IPS DF 19.7 (cell line): ENCODE measurements around the gene TTC39A.
"Not testable (repeated sequence)": the region's sequence is repeated elsewhere in the genome, so short reads cannot be mapped to it uniquely, and the experiment has no call there.

Experiments
- DNase-seq: peaks from one replicate; pipeline ENCODE4 v3.0.0-alpha.2; 2013; ENCODE audit warnings: low read depth, low spot score

Gene TTC39A

DNA sequence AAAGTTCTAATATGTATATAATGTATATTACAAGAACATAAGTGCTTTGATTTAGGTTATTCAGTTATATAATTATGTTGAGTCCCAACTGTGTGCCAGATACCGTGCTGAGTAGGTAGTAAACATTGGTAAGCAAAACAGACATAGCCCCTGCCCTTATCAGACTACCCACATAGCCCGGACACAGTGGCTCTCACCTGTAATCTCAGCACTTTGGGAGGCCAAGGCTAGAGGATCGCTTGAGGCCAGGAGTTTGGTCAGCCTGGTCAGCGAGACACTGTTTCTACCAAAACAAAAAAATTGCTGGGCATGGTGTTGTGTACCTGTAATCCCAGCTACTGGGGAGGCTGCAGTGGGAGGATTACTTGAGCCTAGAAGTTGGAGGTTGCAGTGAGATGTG, 63.6 kb downstream of the TTC39A start:
- DNase-seq: no peak

DNA sequence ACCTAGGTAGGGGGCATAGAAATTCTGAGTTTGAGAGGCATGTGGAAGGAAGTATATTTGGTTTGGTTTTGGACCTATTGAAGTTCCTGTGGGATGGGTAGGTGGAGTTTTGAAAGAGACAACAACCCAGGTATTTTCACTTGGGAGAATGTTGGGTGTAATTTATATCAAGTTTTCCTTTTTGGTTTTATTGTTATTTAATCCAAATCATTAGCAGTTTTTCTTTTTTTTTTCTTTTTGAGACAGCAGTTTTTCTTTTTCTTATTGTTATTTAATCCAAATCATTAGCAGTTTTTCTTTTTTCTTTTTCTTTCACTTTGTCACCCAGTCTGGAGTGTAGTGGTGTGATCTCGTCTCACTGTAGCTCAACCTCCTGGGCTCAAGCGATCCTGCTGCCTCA, 64.2 kb downstream of the TTC39A start:
- DNase-seq: no peak

DNA sequence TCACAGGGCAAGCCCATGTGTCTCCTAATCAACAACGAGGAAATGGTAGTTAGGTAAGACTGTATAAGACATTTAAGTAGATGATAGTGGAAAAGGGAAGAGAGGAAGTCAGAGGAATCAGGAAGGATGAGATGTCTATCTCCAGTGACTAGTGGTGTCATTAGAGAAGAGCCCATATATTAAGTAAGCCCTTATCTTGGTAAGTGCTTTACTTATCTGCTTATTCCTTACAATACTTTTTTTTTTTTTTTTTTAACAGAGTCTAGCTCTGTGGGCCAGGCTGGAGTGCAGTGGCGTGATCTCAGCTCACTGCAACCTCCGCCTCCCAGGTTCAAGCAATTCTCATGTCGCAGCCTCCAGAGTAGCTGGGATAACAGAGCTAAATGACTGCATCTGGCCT, 64.7 kb downstream of the TTC39A start:
- no peak for DNase-seq

DNA sequence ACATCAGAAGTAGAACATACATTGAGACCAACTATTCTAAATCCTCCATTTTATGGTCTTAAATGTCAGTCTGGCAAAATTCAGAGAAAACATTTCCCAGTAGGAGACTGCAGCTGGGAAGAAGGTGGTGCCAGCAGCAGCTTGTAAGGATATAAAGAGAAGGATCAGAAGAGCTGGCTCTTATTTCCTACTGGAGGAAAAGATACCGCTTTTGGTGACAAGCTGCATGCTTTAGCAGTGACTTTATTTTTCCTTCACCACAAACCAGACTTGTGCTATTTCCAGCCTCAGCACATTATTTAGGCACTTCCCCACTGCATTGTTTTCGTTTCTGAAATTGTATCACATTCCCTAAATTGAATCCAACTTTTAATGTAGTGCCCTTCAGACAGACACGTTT, 65.9 kb downstream of the TTC39A start:
- no peak for DNase-seq

DNA sequence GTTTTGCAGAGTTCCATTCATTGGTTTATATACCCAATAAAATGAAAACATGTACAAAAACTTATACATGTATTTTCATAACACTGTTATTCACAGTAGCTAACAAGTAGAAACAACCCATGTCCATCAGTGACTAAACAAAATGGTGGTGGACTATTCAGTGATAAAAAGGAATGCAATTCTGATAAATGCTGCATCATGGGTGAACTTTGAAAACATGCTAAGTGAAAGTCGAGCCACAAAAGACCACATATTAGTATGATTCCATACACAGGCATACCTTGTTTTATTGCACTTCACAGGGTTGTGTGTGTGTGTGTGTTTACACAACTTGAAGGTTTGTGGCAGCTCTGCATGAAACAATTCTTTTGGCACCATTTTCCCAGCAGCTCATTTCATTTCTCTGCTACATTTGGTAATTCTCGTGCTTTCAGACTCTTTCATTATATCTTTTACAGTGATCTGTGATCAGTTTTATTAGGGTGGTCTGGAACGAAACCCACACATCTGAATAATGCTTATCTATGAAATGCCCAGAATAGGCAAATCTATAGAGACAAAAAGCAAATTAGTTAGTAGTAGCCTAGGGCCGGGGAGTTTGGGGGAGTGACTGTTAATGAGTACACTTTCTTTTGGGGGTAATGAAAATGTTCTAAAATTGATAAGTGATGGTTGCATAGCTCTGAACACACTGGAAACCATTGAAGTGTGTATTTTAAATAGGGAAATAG, 67.0 kb downstream of the TTC39A start:
- no peak for DNase-seq

DNA sequence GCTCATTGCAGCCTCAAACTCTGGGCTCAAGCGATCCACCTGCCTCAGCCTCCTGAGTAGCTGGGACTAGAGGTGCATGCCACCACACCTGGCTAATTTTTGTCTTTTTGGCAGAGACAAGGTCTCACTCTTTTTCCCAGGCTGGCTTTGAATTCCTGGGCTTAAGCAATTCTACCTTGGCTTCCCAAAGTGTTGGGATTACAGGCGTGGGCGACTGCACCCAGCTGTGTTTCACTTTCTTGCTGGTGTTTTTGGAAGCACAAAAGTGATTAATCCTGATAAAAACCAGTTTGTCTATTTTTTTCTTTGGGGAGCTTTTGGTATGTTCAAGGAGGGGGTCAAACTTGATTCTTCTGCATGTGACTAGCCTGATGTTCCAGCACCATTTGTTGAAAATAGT, 75.0 kb downstream of the TTC39A start:
- no peak for DNase-seq

DNA sequence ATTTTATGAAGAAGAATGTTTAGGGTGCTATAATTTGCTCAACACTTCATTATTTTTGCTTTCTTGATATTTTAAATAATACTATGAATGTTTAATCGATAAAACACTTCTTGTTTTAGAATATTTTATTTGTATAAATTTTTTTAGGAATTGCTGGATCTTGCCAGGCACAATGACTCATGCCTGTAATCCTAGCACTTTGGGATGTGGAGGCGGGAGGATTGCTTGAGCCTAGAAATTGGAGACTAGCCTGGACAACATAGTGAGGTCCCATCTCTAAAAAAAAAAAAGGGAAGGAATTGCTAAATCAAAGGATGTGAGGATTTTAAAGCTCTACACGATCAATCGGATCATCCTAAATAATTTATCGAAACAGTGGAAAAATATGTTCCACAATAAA, 76.7 kb downstream of the TTC39A start:
- no peak for DNase-seq

DNA sequence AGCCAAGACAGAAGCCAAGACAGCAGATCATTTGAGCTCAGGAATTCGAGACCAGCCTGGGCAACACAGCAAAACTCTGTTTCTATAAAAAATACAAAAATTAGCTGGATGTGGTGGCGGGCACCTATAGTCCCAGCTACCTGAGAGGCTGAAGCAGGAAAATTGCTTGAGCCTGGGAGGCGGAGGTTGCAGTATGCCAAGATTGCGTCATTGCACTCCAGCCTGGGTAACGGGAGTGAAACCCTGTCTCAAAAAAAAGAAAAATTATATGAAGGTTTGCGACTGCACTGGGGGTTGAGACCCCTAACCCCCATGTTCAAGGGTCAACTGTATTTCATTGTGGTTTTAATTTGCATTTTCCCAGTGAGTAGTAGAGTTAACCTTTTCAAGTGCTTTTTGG, 78.0 kb downstream of the TTC39A start:
- DNase-seq: no peak

DNA sequence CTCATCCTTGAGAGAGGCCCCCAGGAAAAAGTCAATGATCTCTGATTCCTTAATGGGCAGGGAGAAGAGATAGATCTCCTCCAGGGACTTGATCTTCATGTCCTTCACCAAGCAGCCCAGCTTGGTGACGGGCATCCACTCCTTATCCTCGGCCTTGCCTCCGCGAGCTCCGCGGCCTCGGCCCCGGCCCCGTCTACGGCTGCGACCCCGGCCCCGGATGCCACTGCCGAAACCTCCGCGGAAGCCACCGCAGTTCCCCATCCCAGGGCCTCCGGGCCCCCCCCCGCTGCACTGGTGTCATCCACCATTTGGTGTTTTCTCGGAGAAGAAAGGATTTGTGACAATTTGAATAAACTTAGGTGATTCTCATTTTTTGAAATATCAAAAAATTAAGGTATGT, 79.2 kb downstream of the TTC39A start:
- not testable (repeated sequence) for DNase-seq

DNA sequence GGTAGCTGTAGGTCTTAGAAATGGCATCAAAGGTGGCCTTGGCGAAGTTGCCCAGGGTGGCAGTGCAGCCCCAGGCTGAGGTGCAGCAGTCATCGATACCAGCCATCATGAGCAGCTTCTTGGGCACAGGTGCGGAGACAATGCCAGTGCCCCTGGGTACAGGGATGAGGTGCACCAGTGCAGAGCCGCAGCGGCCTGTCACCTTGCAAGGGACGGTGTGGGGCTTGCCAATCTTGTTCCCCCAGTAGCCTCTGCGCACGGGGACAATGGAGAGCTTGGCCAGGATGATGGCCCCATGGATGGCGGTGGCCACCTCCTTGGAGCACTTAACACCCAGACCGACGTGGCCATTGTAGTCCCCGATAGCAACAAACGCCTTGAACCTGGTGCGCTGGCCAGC, 79.6 kb downstream of the TTC39A start:
- DNase-seq: not testable (repeated sequence)

DNA sequence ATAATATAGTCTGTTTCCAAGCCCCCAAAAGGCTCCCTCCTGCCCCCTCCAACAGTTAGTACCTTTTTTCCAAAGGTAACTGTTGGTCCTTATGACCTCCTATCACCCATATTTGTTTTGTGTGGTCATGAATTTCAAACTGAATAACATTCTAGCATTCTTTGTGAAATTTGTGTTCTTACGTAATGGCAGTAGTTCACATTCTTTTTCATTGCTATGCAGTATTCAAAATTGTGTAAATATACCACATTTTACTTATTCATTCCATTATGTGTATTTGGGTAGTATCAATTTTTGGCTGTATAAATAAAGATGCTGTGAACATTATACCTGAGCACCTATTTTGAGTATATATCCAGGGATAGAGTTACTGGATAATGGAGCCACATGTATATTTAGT, 80.9 kb downstream of the TTC39A start:
- DNase-seq: no peak

DNA sequence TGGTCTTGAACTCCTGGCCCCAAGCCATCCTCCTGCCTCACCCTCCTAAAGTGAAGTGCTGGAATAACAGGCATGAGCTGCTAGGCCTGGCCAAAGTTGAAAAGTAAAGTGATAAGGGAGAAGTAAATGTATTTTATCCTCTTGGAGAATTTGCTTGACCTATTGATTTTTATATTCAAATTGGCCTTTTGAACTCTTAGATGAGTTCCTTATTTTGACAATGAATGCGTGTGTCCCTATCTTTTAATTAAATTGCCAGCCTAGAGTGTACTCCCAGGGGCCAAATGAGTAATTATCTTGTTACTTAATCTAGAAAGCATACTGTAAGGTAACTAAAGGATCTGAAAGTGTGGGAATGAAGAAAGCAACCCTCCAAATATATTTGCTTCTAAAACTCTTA, 82.9 kb downstream of the TTC39A start:
- no peak for DNase-seq

DNA sequence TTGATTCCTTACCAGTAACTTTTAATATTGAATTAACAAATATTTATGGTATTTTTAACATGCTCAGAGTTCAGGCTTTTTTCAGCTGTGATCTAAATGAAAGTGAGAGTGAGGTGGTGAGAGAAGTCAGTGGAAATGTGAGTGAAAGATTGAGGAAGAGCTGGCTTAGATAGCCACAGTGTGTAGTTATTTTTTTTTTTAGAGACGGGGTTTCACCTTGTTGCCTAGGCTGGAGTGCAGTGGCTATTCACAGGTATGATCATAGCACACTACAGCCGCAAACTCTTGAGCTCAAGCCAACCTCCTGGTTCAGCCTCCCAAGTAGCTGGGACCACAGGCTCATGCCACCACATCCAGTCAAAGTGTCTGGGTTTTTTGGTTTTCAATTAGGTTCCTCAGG, 83.3 kb downstream of the TTC39A start:
- no peak for DNase-seq

DNA sequence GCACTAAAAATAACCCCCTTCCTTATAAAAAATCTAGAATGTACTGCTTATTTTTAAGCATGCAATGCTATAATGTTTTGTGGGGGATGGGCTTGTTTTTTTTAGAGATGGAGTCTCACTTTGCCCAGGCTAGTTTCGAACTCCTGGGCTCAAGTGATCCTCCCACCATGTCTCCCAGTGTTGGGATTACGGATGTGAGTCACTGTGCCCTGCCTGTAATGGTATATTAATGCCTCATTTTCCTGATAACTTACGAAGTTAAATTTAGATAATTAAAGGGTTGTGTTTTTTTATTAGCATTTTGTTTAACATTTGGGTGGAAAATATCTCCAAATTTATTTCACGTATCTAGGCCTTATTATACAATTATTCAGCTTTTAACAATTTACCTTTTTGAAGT, 87.8 kb downstream of the TTC39A start:
- DNase-seq: no peak

DNA sequence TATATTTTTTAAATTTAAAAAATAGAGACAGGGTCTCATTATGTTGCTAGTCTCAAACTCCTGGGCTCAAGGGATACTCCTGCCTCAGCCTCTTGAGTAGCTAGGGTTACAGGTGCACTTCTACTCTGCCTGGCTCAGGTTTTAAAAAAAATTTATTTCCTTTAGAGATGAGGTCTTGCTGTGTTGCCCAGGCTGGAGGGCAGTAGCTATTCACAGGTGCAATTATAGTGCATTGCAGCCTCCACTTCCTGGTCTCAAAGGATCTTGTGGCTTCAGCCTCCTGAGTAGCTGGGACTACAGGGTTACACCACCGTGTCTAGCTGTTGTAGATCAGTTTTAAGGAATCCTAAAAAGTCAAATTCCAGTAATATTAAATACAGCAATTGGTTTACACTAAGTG, 89.2 kb downstream of the TTC39A start:
- DNase-seq: no peak

DNA sequence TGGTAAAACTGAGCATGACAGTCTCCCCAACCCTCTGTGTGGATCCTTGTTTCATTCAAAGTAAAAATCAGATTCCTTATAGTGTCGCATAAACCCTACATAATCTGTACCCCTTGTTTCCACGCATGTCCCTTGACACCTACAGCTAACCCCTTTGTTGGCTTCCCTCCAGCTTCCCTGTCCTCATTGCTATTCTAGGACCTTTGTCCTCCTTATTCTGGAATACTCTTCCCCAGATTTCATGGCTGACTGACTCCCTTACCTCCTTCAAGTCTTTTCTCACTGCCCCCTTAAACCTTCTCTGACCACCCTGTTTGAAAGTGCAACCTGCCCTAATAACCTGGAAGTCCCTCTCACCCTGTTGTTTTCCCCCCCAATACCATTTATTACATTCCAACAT, 90.3 kb downstream of the TTC39A start:
- DNase-seq: no peak

DNA sequence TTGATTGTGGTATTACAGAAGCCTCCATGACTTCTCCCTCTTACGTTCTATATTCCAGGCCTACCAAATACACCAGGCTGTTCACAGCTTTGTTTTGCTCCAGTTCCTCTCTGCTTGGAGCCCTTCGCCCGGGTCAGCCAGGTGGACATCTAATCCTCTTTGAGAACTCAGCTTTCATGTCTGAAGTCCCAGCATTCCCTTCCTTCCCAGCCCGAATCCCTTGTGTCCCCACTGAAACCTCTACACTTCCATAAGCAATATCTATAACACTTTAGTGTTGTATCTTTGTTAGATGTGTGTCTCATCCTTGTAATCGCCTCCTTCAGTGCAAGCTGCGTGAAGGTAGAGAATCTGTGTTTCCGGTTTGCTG, 92.3 kb downstream of the TTC39A start:
- no peak for DNase-seq

DNA sequence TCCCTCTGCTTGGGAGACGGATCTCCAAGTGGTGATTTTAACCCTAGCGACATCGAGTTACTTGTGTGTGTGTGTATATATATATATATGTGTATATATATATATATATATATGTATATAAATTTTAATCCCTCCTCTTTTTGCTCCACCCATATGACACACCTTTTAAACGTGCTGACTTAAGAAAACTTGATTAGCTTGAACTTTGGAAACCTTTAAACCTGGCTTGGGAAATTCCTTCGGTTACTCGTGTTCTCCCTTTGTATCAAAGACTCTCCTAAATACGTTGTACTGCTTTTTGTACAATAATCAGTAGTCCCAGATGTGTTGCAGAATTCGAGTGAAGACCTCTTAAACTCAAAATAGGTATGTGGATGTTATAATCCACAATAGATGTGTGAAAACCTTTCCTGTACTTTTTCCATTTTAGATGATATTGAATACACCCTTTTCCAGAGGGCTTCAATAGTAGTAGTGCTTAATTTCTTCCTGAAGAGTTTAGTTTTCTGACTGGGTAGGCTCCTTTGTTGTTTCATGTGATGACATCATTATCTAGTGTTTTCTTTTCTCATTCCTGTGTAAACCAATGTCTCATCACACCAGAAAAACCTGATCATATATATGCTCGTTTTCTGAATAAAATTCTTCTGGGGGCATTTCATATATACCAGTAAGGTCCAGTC, 92.9 kb downstream of the TTC39A start:
- DNase-seq: no peak
